Trophoblast cell (in vitro differentiated cells and primary cell): ENCODE results near the gene LAMA5.

Source experiments
- DNase-seq, 2 donors: peaks; one replicate each; pipeline ENCODE4 v3.0.0-alpha.2; 2016
- H2AFZ ChIP-seq: 2 replicates; pipeline ENCODE4 v1.6.1; 2013; ENCODE audit warnings: low read length, moderate library complexity, mild to moderate bottlenecking; ENCODE audit not compliant: insufficient read depth, poor library complexity
- H2AK5ac ChIP-seq: 2 replicates; pipeline ENCODE4 v1.6.1; 2013; ENCODE audit warnings: mild to moderate bottlenecking, low read length
- H2BK120ac ChIP-seq: 2 replicates; pipeline ENCODE4 v1.6.1; 2013; ENCODE audit warnings: low read length, mild to moderate bottlenecking, moderate library complexity; ENCODE audit not compliant: insufficient read depth, poor library complexity
- H2BK12ac ChIP-seq: 2 replicates; pipeline ENCODE4 v1.6.1; 2013; ENCODE audit warnings: mild to moderate bottlenecking, low read length, moderate library complexity
- H2BK5ac ChIP-seq: 2 replicates; pipeline ENCODE4 v1.6.1; 2013; ENCODE audit warnings: low read length, low read depth, moderate library complexity, mild to moderate bottlenecking; ENCODE audit not compliant: poor library complexity
- H3K14ac ChIP-seq: 2 replicates; pipeline ENCODE4 v1.6.1; 2013; ENCODE audit warnings: mild to moderate bottlenecking, low read length
- H3K18ac ChIP-seq: 2 replicates; pipeline ENCODE4 v1.6.1; 2013; ENCODE audit warnings: mild to moderate bottlenecking, low read length
- H3K23ac ChIP-seq: 2 replicates; pipeline ENCODE4 v1.6.1; 2013; ENCODE audit warnings: low read length
- H3K27ac ChIP-seq: 2 replicates; pipeline ENCODE4 v1.5.1; 2013; ENCODE audit warnings: low read depth, mild to moderate bottlenecking, inconsistent platforms, low read length, moderate library complexity
- H3K27me3 ChIP-seq: 2 replicates; pipeline ENCODE4 v1.6.1; 2013; ENCODE audit warnings: inconsistent platforms, mild to moderate bottlenecking, low read length, moderate library complexity; ENCODE audit not compliant: insufficient read depth
- H3K36me3 ChIP-seq, 2 experiments: 1 replicate in 1 of 2; 2 replicates in 1 of 2; pipeline ENCODE4 v1.6.1; 2013; ENCODE audit warnings: low read length in 2 of 2, mild to moderate bottlenecking in 2 of 2, moderate library complexity in 1 of 2; ENCODE audit not compliant: insufficient read depth in 2 of 2, control insufficient read depth in 1 of 2
- H3K4ac ChIP-seq: 2 replicates; pipeline ENCODE4 v1.6.1; 2013; ENCODE audit warnings: low read depth, mild to moderate bottlenecking, low read length, moderate library complexity
- H3K4me1 ChIP-seq, 2 experiments: 1 replicate in 1 of 2; 2 replicates in 1 of 2; pipeline ENCODE4 v1.6.1; 2013; ENCODE audit warnings: low read length in 2 of 2, mild to moderate bottlenecking in 2 of 2, moderate library complexity in 1 of 2; ENCODE audit not compliant: insufficient read depth in 2 of 2, control insufficient read depth in 1 of 2
- H3K4me2 ChIP-seq: 2 replicates; pipeline ENCODE4 v1.6.1; 2013; ENCODE audit warnings: inconsistent platforms, mild to moderate bottlenecking, low read length, moderate library complexity
- H3K4me3 ChIP-seq: 2 replicates; pipeline ENCODE4 v1.5.1; 2013; ENCODE audit warnings: mild to moderate bottlenecking, low read depth, low read length, inconsistent platforms
- H3K79me1 ChIP-seq: one replicate; pipeline ENCODE4 v1.6.1; 2013; ENCODE audit warnings: low read length
- H3K79me2 ChIP-seq: 2 replicates; pipeline ENCODE4 v1.6.1; 2013; ENCODE audit warnings: low read length, mild to moderate bottlenecking; ENCODE audit not compliant: control insufficient read depth, insufficient read depth, poor library complexity
- H3K9ac ChIP-seq: 2 replicates; pipeline ENCODE4 v1.6.1; 2013; ENCODE audit warnings: mild to moderate bottlenecking, low read length
- H3K9me3 ChIP-seq: 2 replicates; pipeline ENCODE4 v1.6.1; 2013; ENCODE audit warnings: low read depth, mild to moderate bottlenecking, control low read depth, inconsistent platforms, low read length; ENCODE audit not compliant: insufficient read depth
- H4K12ac ChIP-seq: 2 replicates; pipeline ENCODE4 v1.6.1; 2013; ENCODE audit warnings: low read depth, mild to moderate bottlenecking, low read length, moderate library complexity
- H4K8ac ChIP-seq: 2 replicates; pipeline ENCODE4 v1.6.1; 2013; ENCODE audit warnings: low read depth, mild to moderate bottlenecking, low read length, moderate library complexity
- H4K91ac ChIP-seq: one replicate; pipeline ENCODE4 v1.6.1; 2013; ENCODE audit warnings: low read depth, mild to moderate bottlenecking, low read length, moderate library complexity
- WGBS: extraction: QIAGEN DNeasy Blood & Tissue Kit; methylation state at CpG from one replicate; pipeline ENCODE4 v1.1.7; 2013; ENCODE audit warnings: missing lambda C conversion rate; ENCODE audit not compliant: insufficient read length, insufficient coverage; ENCODE audit errors: extremely low coverage; 5-methylcytosine and 5-hydroxymethylcytosine counted together

LAMA5 gene

GRCh38 chr20:62393335-62393665 is 26.2 kb upstream of the LAMA5 start:
- Histone ChIP-seq H2BK120ac (no peak overlapping the region), H3K23ac (no peak overlapping the region), H2BK12ac (no peak overlapping the region), H3K4ac (no peak overlapping the region), H2AK5ac (no peak overlapping the region), H2AFZ (no peak overlapping the region), H3K4me1 (no peaks in the 10 kb centered on the region), H4K12ac (no peak overlapping the region), H3K4me3 (no peak overlapping the region), H3K4me2 (no peak overlapping the region), H3K14ac (no peak overlapping the region), H3K36me3 (peaks cover 57 to 68% of the 10 kb centered on the region in 2 experiments), H3K79me1 (no peaks in the 10 kb centered on the region), H3K9ac (no peak overlapping the region), H3K18ac (no peak overlapping the region), H3K9me3 (peaks cover 5% of the 10 kb centered on the region), H3K27me3 (no peaks in the 10 kb centered on the region), H4K91ac (no peak overlapping the region), H2BK5ac (no peak overlapping the region), H3K79me2 (no peaks in the 10 kb centered on the region), H3K27ac (no peak overlapping the region), H4K8ac (no peak overlapping the region)
- no peak for DNase-seq
- no CpG with 5 or more reads among the region's 12 CpGs for WGBS

DNA sequence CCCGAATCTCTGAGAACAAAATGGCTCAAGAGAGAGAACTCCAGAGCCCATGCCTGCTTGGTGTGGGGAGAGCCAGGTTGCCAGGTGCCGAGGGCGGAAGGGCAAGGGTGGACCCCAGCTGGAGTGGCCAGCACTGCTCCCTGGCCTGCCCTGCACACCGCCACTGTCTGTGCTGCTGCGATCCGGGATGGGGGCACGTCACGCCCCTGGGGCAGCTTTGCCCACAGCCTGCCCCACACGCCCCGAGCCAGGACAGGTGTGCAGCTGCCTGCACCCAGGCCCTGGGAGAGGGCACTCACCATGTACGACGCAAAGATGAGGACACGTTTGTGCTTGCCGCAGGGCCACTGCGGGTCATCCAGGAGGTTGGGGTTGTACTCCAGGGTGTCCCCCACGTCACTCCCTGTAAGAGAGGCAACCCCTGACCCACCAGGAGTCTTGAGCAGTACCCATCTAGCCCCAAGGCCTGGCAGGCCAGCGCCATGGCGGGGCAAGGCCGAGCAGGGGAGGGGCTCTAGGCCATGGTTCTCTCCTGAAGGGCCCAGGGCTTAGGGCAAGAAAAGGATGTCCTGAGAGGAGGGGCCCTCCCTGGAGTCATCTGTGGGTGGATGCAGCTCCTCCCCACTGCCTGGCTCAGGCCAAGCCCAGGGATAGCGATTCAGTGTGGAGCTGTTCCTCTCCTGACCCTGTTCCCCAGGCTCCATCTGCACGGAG is 25.7 kb upstream of the LAMA5 start:
- peaks cover 63 to 73% of the 10 kb centered on the region in 2 experiments for H3K36me3 ChIP-seq
- no peak overlapping the region for H2BK120ac ChIP-seq
- no peak overlapping the region for H3K9ac ChIP-seq
- peaks cover under 1% of the 10 kb centered on the region for H3K9me3 ChIP-seq
- no peak for DNase-seq
- H3K27me3 ChIP-seq: no peaks in the 10 kb centered on the region
- H3K14ac ChIP-seq: no peak overlapping the region
- no peak overlapping the region for H4K8ac ChIP-seq
- H3K4me2 ChIP-seq: no peak overlapping the region
- no peak overlapping the region for H2AFZ ChIP-seq
- H3K79me2 ChIP-seq: no peaks in the 10 kb centered on the region
- H3K27ac ChIP-seq: no peak overlapping the region
- H3K18ac ChIP-seq: no peak overlapping the region
- no peak overlapping the region for H4K12ac ChIP-seq
- no CpG with 5 or more reads among the region's 21 CpGs for WGBS
- no peaks in the 10 kb centered on the region for H3K79me1 ChIP-seq
- H4K91ac ChIP-seq: no peak overlapping the region
- no peak overlapping the region for H3K4ac ChIP-seq
- H2AK5ac ChIP-seq: no peak overlapping the region
- H3K4me3 ChIP-seq: no peak overlapping the region
- no peak overlapping the region for H2BK12ac ChIP-seq
- H3K23ac ChIP-seq: no peak overlapping the region
- H3K4me1 ChIP-seq: peaks cover 2 to 4% of the 10 kb centered on the region in 2 experiments
- no peak overlapping the region for H2BK5ac ChIP-seq

- Histone ChIP-seq H2AK5ac (no peak overlapping the region), H3K9ac (no peak overlapping the region), H3K9me3 (no peaks in the 10 kb centered on the region), H3K27me3 (no peaks in the 10 kb centered on the region), H4K8ac (no peak overlapping the region), H3K23ac (no peak overlapping the region), H2BK12ac (no peak overlapping the region), H4K91ac (no peak overlapping the region), H2AFZ (no peak overlapping the region), H3K4me3 (no peak overlapping the region), H3K4me2 (no peak overlapping the region), H2BK120ac (no peak overlapping the region), H3K79me2 (peaks cover 5% of the 10 kb centered on the region), H2BK5ac (no peak overlapping the region), H3K4ac (no peak overlapping the region), H3K18ac (no peak overlapping the region), H3K4me1 (peaks cover 4 to 8% of the 10 kb centered on the region in 2 experiments), H3K79me1 (peaks cover 3% of the 10 kb centered on the region), H4K12ac (no peak overlapping the region), H3K27ac (no peak overlapping the region), H3K14ac (no peak overlapping the region), H3K36me3 (peaks cover 65 to 70% of the 10 kb centered on the region in 2 experiments)
- DNase-seq: no peak
- WGBS: no CpG with 5 or more reads among the region's 10 CpGs
Measured at GRCh38 chr20:62392077-62392418, 24.9 kb upstream of the LAMA5 start.

- Histone ChIP-seq H2AFZ (no peak overlapping the region), H2AK5ac (no peak overlapping the region), H3K14ac (no peak overlapping the region), H2BK12ac (no peak overlapping the region), H4K12ac (no peak overlapping the region), H2BK5ac (no peak overlapping the region), H4K91ac (no peak overlapping the region), H3K4me3 (no peak overlapping the region), H3K4ac (no peak overlapping the region), H3K4me1 (peaks cover 4 to 8% of the 10 kb centered on the region in 2 experiments), H3K9ac (no peak overlapping the region), H3K36me3 (peaks cover 65 to 70% of the 10 kb centered on the region in 2 experiments), H3K27ac (no peak overlapping the region), H3K27me3 (no peaks in the 10 kb centered on the region), H4K8ac (no peak overlapping the region), H3K18ac (no peak overlapping the region), H3K79me1 (peaks cover 7% of the 10 kb centered on the region), H3K79me2 (peaks cover 8% of the 10 kb centered on the region), H3K9me3 (no peaks in the 10 kb centered on the region), H2BK120ac (no peak overlapping the region), H3K4me2 (no peak overlapping the region), H3K23ac (no peak overlapping the region)
- DNase-seq: no peak
- WGBS: no CpG with 5 or more reads among the region's 44 CpGs
Measured at GRCh38 chr20:62391165-62392076, 24.3 kb upstream of the LAMA5 start.
